GM12874 (cell line): Measurements from ENCODE around the gene WDR45B.

Experiments
- TF ChIP-seq, protein P1 (sequence below): IDR thresholded peaks from 2 replicates; pipeline ENCODE4 v1.5.1; 2011; ENCODE audit warnings: low read depth, mild to moderate bottlenecking, control low read depth, low read length, moderate library complexity; ENCODE audit not compliant: insufficient read depth

WDR45B gene

DNA sequence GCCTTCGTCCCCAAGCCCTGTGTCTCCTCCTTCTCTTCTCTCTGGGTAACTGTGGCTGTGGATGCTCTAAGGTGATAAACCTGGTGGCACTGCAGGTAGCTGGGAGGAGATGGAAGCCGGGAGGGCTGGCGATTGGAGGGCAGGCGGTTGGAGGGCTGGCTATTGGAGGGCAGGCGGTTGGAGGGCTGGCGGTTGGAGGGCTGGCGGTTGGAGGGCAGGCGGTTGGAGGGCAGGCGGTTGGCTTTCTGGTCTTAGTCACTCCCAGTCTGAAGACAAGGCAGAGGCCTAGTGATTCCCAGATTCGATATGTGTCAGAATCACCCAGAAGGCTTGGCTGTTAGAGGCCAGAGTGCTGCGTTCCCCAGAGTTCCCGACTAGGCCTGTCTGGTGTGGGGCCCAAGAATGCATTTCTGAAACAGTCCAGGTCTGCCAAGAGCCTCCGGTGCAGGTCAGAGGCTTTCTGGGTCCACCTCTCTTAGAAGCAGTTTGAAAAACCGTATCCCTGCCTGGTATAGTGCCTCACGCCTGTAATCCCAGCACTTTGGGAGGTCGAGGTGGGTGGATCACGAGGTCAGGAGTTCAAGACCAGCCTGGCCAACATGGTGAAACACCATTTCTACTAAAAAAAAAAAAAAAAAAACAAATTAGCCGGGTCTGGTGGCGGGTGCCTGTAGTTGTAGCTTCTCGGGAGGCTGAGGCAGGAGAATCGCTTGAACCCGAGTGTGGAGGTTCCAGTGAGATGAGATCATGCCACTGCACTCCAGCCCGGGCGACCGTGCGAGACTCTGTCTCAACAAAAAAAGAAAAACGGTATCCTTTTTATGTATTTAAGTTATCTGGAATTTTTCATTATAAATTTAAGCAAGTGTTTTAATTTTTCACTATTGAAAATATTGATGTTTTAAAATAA lies 59.7 kb downstream of the WDR45B start:
- TF ChIP-seq, protein P1, sequence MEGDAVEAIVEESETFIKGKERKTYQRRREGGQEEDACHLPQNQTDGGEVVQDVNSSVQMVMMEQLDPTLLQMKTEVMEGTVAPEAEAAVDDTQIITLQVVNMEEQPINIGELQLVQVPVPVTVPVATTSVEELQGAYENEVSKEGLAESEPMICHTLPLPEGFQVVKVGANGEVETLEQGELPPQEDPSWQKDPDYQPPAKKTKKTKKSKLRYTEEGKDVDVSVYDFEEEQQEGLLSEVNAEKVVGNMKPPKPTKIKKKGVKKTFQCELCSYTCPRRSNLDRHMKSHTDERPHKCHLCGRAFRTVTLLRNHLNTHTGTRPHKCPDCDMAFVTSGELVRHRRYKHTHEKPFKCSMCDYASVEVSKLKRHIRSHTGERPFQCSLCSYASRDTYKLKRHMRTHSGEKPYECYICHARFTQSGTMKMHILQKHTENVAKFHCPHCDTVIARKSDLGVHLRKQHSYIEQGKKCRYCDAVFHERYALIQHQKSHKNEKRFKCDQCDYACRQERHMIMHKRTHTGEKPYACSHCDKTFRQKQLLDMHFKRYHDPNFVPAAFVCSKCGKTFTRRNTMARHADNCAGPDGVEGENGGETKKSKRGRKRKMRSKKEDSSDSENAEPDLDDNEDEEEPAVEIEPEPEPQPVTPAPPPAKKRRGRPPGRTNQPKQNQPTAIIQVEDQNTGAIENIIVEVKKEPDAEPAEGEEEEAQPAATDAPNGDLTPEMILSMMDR: no peak

- TF ChIP-seq, protein P1: no peak
Observed at GRCh38 chr17:82587234-82588086, 60.8 kb downstream of the WDR45B start.

DNA sequence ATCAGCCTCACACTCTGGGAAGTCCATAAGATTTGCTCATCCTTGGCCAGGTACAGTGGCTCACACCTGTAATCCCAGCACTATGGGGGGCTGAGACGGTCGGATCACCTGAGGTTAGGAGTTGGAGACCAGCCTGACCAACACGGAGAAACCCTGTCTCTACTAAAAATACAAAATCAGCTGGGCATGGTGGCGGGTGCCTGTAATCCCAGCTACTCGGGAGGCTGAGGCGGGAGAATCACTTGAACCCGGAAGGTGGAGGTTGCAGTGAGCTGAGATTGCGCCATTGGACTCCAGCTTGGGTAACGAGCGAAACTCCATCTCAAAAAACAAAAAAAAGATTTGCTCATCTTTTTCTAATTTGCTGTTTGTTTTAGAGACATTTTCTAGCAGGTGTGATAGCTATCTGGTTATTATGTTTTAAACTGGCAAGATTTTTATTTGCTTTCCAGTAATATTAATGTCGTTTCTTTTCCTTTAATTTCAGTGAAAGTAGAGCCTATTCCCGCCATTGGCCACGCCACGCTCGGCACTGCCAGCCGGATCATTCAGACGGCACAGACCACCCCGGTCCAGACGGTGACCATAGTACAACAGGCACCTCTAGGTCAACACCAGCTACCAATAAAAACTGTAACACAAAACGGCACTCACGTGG lies 61.5 kb downstream of the WDR45B start:
- TF ChIP-seq, protein P1: no peak

- TF ChIP-seq, protein P1: no peak
Observed at GRCh38 chr17:82583720-82584234, 64.5 kb downstream of the WDR45B start.

DNA sequence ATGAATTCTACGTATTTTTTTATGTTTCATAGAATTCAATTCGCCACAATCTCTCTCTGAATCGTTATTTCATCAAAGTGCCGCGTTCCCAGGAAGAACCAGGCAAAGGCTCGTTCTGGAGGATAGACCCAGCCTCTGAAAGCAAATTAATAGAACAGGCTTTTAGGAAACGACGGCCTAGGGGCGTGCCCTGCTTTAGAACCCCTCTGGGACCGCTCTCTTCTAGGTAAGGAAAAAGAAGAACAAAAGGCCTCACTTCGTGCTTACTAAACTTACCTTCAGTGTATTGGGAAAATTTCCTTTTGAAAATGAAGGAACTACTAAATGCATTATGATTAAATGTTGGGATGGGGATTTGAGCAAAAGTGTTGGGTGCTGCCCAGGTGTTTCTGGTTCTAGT lies 65.5 kb downstream of the WDR45B start:
- TF ChIP-seq, protein P1: no peak

DNA sequence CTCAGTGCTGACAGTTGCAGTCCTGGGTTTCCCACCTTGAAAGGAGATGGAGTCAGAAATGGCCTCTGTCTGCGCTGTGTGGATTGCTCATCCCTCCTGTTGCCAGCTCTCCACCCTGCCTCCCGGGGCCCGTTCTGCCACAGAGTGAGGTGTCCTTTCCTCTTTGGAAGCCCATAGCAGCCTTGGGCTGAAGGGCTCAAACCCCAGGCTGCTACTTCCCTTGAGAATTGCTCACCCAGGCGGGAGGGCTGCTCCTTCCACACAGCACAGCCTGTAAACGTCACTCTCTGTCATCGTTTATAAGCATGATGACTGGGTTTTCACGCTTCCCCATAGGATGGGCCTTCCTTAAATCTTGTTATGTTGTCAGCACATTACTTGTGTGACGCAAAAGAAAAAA lies 66.0 kb downstream of the WDR45B start:
- TF ChIP-seq, protein P1: no peak
